H1 (cell line): ENCODE measurements around the gene SCART1. TPM values are rescaled to one million over a fixed set of nuclear protein-coding genes. Genes with fewer than 3 reads are reported as not detected.

Experiments
- CTCF ChIA-PET: fragments of 300-600 bp; sonication (Branson Sonifier 250); formaldehyde crosslinking; loops from one replicate; lab custom pipeline; 2021; ENCODE audit not compliant: partially characterized antibody; lab: Charles Lee
- POLR2A ChIA-PET: fragments of 300-600 bp; sonication (Branson Sonifier 250); formaldehyde crosslinking; loops from one replicate; lab custom pipeline; 2021; ENCODE audit warnings: inconsistent platforms; ENCODE audit not compliant: partially characterized antibody; lab: Charles Lee
- DNase-seq, 2 experiments: peaks; one replicate each; pipeline versions ENCODE4 v3.0.0 to v3.0.0-alpha.2; 2010 to 2022; ENCODE audit warnings: low spot score in 2 of 2, low read depth in 1 of 2, mixed read lengths in 1 of 2
- FAIRE-seq: peaks from 2 replicates; lab custom pipeline; 2011; peaks lifted over from hg19 to GRCh38; lab: Jason Lieb, UNC
- H2AFZ ChIP-seq: 2 replicates; pipeline ENCODE4 v1.8.1; 2012; ENCODE audit warnings: low read length, inconsistent platforms
- H2AK5ac ChIP-seq: 2 replicates; pipeline ENCODE4 v1.6.1; 2013; ENCODE audit warnings: low read depth, low read length
- H2BK120ac ChIP-seq: replicated peaks from 2 replicates; pipeline ENCODE3; 2013; ENCODE audit warnings: low read depth, low read length, inconsistent platforms
- H2BK12ac ChIP-seq: 2 replicates; pipeline ENCODE4 v1.6.1; 2013; ENCODE audit warnings: low read depth, low read length
- H2BK15ac ChIP-seq: 2 replicates; pipeline ENCODE4 v1.6.1; 2013; ENCODE audit warnings: low read length
- H2BK20ac ChIP-seq: 2 replicates; pipeline ENCODE4 v1.6.1; 2013; ENCODE audit warnings: low read length
- H2BK5ac ChIP-seq: 2 replicates; pipeline ENCODE4 v1.6.1; 2013; ENCODE audit warnings: low read depth, low read length
- H3K14ac ChIP-seq: 2 replicates; pipeline ENCODE4 v1.6.1; 2013; ENCODE audit warnings: inconsistent platforms; ENCODE audit not compliant: insufficient read length
- H3K18ac ChIP-seq: 2 replicates; pipeline ENCODE4 v1.6.1; 2013; ENCODE audit warnings: low read length; ENCODE audit errors: extremely low read depth
- H3K23ac ChIP-seq: 2 replicates; pipeline ENCODE4 v1.6.1; 2013; ENCODE audit warnings: inconsistent platforms; ENCODE audit not compliant: insufficient read length
- H3K23me2 ChIP-seq: 2 replicates; pipeline ENCODE4 v1.6.1; 2013; ENCODE audit warnings: low read depth, low read length
- H3K27ac ChIP-seq: 2 replicates; pipeline ENCODE4 v1.6.1; 2011; ENCODE audit warnings: low read depth, low read length, inconsistent platforms
- H3K27me3 ChIP-seq, 4 experiments: replicated peaks in 1 of 4; 1 replicate in 1 of 4; 2 replicates in 3 of 4; pipeline versions ENCODE4 v1.6.1 to v1.8.1; 2011 to 2013; ENCODE audit warnings: low read length in 3 of 4, mild to moderate bottlenecking in 3 of 4, inconsistent platforms in 2 of 4, mixed read lengths in 2 of 4, moderate library complexity in 1 of 4; ENCODE audit not compliant: control insufficient read depth in 3 of 4, insufficient read depth in 3 of 4; ENCODE audit errors: extremely low read depth in 1 of 4
- H3K36me3 ChIP-seq, 4 experiments: 2 replicates each; pipeline versions ENCODE4 v1.6.1 to v1.8.1; 2011 to 2013; ENCODE audit warnings: mild to moderate bottlenecking in 4 of 4, low read length in 3 of 4, moderate library complexity in 2 of 4, control low read depth in 1 of 4, inconsistent platforms in 1 of 4; ENCODE audit not compliant: insufficient read depth in 4 of 4, control insufficient read depth in 2 of 4
- H3K4ac ChIP-seq: replicated peaks from 2 replicates; pipeline ENCODE3; 2013; ENCODE audit warnings: low read length, low read depth, mixed read lengths, inconsistent platforms; ENCODE audit not compliant: insufficient read length
- H3K4me1 ChIP-seq, 4 experiments: replicated peaks in 1 of 4; 1 replicate in 1 of 4; 2 replicates in 3 of 4; pipeline versions ENCODE4 v1.6.1 to v1.8.1; 2011 to 2013; ENCODE audit warnings: low read length in 3 of 4, inconsistent platforms in 2 of 4, mixed read lengths in 1 of 4; ENCODE audit not compliant: insufficient read depth in 4 of 4, control insufficient read depth in 3 of 4
- H3K4me2 ChIP-seq, 2 experiments: 2 replicates each; pipeline versions ENCODE4 v1.6.1 to v1.8.1; 2011 to 2013; ENCODE audit warnings: low read depth in 2 of 2, low read length in 2 of 2, control low read depth in 1 of 2, inconsistent platforms in 1 of 2, mild to moderate bottlenecking in 1 of 2; ENCODE audit not compliant: insufficient read depth in 1 of 2
- H3K4me3 ChIP-seq, 4 experiments: fragments of 200-600, 300-600 bp in 1 of 4; sonication (generic), shearing (Covaris generic), sonication (Bioruptor Twin) in 1 of 4; 2 replicates each; pipeline versions ENCODE4 v1.5.1 to v1.8.1; 2011 to 2016; ENCODE audit warnings: low read length in 4 of 4, low read depth in 3 of 4, control low read depth in 2 of 4, inconsistent platforms in 2 of 4, mild to moderate bottlenecking in 2 of 4, mixed read lengths in 1 of 4, moderate library complexity in 1 of 4; ENCODE audit not compliant: insufficient read depth in 2 of 4; ENCODE audit errors: extremely low read depth in 1 of 4
- H3K56ac ChIP-seq: replicated peaks from 2 replicates; pipeline ENCODE3; 2013; ENCODE audit warnings: low read depth, mild to moderate bottlenecking, mixed read lengths, low read length, inconsistent platforms; ENCODE audit not compliant: insufficient read length
- H3K79me1 ChIP-seq: 2 replicates; pipeline ENCODE4 v1.6.1; 2013; ENCODE audit warnings: low read depth, low read length, control low read depth
- H3K79me2 ChIP-seq, 2 experiments: 2 replicates each; pipeline versions ENCODE4 v1.6.1 to v1.8.1; 2012 to 2013; ENCODE audit warnings: low read length in 2 of 2, mild to moderate bottlenecking in 2 of 2, inconsistent platforms in 1 of 2; ENCODE audit not compliant: insufficient read depth in 2 of 2, control insufficient read depth in 1 of 2
- H3K9ac ChIP-seq, 4 experiments: replicated peaks in 1 of 4; 1 replicate in 1 of 4; 2 replicates in 3 of 4; pipeline versions ENCODE4 v1.6.1 to v1.8.1; 2011 to 2013; ENCODE audit warnings: low read depth in 3 of 4, low read length in 3 of 4, control low read depth in 2 of 4, mild to moderate bottlenecking in 2 of 4, moderate library complexity in 2 of 4, inconsistent platforms in 1 of 4; ENCODE audit errors: extremely low read depth in 1 of 4
- H3K9me3 ChIP-seq, 2 experiments: 2 replicates each; pipeline versions ENCODE4 v1.6.1 to v1.8.1; 2012 to 2013; ENCODE audit warnings: mild to moderate bottlenecking in 2 of 2, moderate library complexity in 2 of 2, control low read depth in 1 of 2, inconsistent platforms in 1 of 2, low read depth in 1 of 2, low read length in 1 of 2, mixed read lengths in 1 of 2; ENCODE audit not compliant: insufficient read depth in 2 of 2
- H4K20me1 ChIP-seq, 2 experiments: replicated peaks in 1 of 2; 2 replicates each; pipeline versions ENCODE3 to v1.8.1; 2011 to 2013; ENCODE audit warnings: inconsistent platforms in 2 of 2, low read length in 2 of 2, mild to moderate bottlenecking in 1 of 2; ENCODE audit not compliant: insufficient read depth in 2 of 2, control insufficient read depth in 1 of 2
- H4K5ac ChIP-seq: 2 replicates; pipeline ENCODE4 v1.6.1; 2013; ENCODE audit warnings: low read length, low read depth, mixed read lengths, inconsistent platforms; ENCODE audit not compliant: insufficient read length
- H4K8ac ChIP-seq: 2 replicates; pipeline ENCODE4 v1.8.0; 2013; ENCODE audit warnings: mild to moderate bottlenecking, moderate library complexity, low read length, inconsistent platforms; ENCODE audit not compliant: insufficient read depth; ENCODE audit errors: extremely low read depth
- H4K91ac ChIP-seq: replicated peaks from 2 replicates; pipeline ENCODE3; 2013; ENCODE audit warnings: low read length, mixed read lengths, inconsistent platforms; ENCODE audit not compliant: insufficient read length
- POU5F1 ChIP-seq: IDR thresholded peaks from 2 replicates; pipeline ENCODE4 v1.6.1; 2011; ENCODE audit warnings: low read depth, mild to moderate bottlenecking, low read length, moderate library complexity
- SAP30 ChIP-seq: fragments of 300-600 bp; sonication (generic); IDR thresholded peaks from 2 replicates; pipeline ENCODE4 v1.7.1; 2012; ENCODE audit warnings: low read length, moderate library complexity, mild to moderate bottlenecking, inconsistent platforms; ENCODE audit not compliant: insufficient read depth, insufficient replicate concordance
- SUZ12 ChIP-seq: fragments of 200-600 bp; sonication (generic); IDR thresholded peaks from 2 replicates; pipeline ENCODE4 v1.6.1; 2012; ENCODE audit warnings: mild to moderate bottlenecking, inconsistent platforms, low read length, moderate library complexity, mixed read lengths
- WGBS, 2 experiments: shearing (Covaris generic) in 1 of 2; methylation state at CpG; one replicate each; pipeline versions ENCODE4 v1.1.6 to v1.1.7; 2013 to 2015; ENCODE audit warnings: low lambda C conversion rate in 2 of 2, mixed read lengths in 2 of 2, inconsistent platforms in 1 of 2, low coverage in 1 of 2, missing lambda C conversion rate in 1 of 2; ENCODE audit not compliant: insufficient replicate concordance in 2 of 2, insufficient coverage in 1 of 2, insufficient read length in 1 of 2; ENCODE audit errors: extremely low coverage in 1 of 2, missing lambda C conversion rate in 1 of 2; 5-methylcytosine and 5-hydroxymethylcytosine counted together
- polyA plus RNA-seq, 7 experiments: library from polyadenylated mRNA; depleted of rRNA in 3 of 7; stranded (reverse) in 5 of 7; unstranded in 2 of 7; fragments of >200 nt in 5 of 7; fragments of 200-250 nt in 2 of 7; gene quantifications; 1 replicate in 5 of 7; 2 replicates in 1 of 7; 4 replicates in 1 of 7; pipeline versions ENCODE4 v1.2.1 to v1.2.3, GENCODE V29; 2011 to 2013; ENCODE audit warnings: missing spikeins in 2 of 7, mixed read lengths in 2 of 7
- total RNA-seq: library from RNA; stranded (reverse); fragmentation: NEBNext Ultra II Directional; extraction: Animal tissue kit (Norgen Biotek cat#: 25700); gene quantifications from 2 replicates; pipeline ENCODE4 v1.2.1, GENCODE V29; 2021

The SCART1 gene
- total and polyA plus RNA-seq, 2 of the 8 experiments (the other 6 are each of a cell fraction or from before 2014, with no cell fraction given), result 0.14 to 0.19 TPM

- no peak overlapping the region for H2AK5ac ChIP-seq
- no peak overlapping the region for H2BK20ac ChIP-seq
- H4K5ac ChIP-seq, result no peak overlapping the region
- DNase-seq, result no peak
- no peak overlapping the region for H3K4me2 ChIP-seq
- no peak overlapping the region for H3K4ac ChIP-seq
- no peak overlapping the region for H3K9ac ChIP-seq
- no peak overlapping the region for H2AFZ ChIP-seq
- no peak overlapping the region for H3K23ac ChIP-seq
- H2BK5ac ChIP-seq, result no peak overlapping the region
- no peak overlapping the region for H2BK12ac ChIP-seq
- H2BK15ac ChIP-seq, result no peak overlapping the region
- no peak overlapping the region for H3K4me3 ChIP-seq
- no peaks in the 10 kb centered on the region; a peak in 1 of 8 replicates for H3K36me3 ChIP-seq
- no peak overlapping the region for H3K56ac ChIP-seq
- H4K8ac ChIP-seq, result no peak overlapping the region
- TF ChIP-seq SAP30 (no peak), POU5F1 (no peak), SUZ12 (no peak)
- CTCF ChIA-PET, result no interaction called here
- WGBS, 2 experiments, result 87% methylated on average over 6 of the region's 7 CpGs; no CpG with 5 or more reads in 1 of the 2 experiments
- no peaks in the 10 kb centered on the region for H4K20me1 ChIP-seq
- H3K23me2 ChIP-seq, result no peaks in the 10 kb centered on the region
- H3K79me1 ChIP-seq, result no peaks in the 10 kb centered on the region
- FAIRE-seq, result no peak
- POLR2A ChIA-PET, result no interaction called here
- no peaks in the 10 kb centered on the region for H3K4me1 ChIP-seq
- no peak overlapping the region for H4K91ac ChIP-seq
- H3K27me3 ChIP-seq, result no peaks in the 10 kb centered on the region
- peaks cover 78 to 83% of the 10 kb centered on the region in 2 experiments for H3K9me3 ChIP-seq
- H2BK120ac ChIP-seq, result no peak overlapping the region
- no peak overlapping the region for H3K18ac ChIP-seq
- no peak overlapping the region for H3K27ac ChIP-seq
- no peak overlapping the region for H3K14ac ChIP-seq
- no peaks in the 10 kb centered on the region for H3K79me2 ChIP-seq
Measured at GRCh38 chr10:133455611-133456031, 1.9 kb downstream of the SCART1 start.
